ENCODE results near the gene CCDC17. TPM values are rescaled to one million over a fixed set of nuclear protein-coding genes. Genes with fewer than 3 reads are reported as not detected.

Gene CCDC17
- total RNA-seq, 4 donors from 2014 or later, result 5.0 to 17.3 (median 15.7) TPM

- no peaks in the 10 kb centered on the region for H3K27me3 ChIP-seq
- H3K4me3 ChIP-seq, result peak overlapping the region; percentile 78 to 88 (median 87)
- no peak for TF ChIP-seq POLR2A (IDR thresholded peaks at IDR 0.05)
- no peak for TF ChIP-seq CTCF (IDR thresholded peaks at IDR 0.05)
- DNase-seq, result no peak
- peaks cover 0 to 28% (median 7%) of the 10 kb centered on the region in 4 donors for H3K4me1 ChIP-seq
- H3K27ac ChIP-seq, result peak overlapping the region; percentile 88 to 93 (median 91)
- no peaks in the 10 kb centered on the region for H3K9me3 ChIP-seq
- H3K36me3 ChIP-seq, result no peaks in the 10 kb centered on the region
Measured at GRCh38 chr1:45585110-45585426, 38.8 kb downstream of the CCDC17 start.

DNA sequence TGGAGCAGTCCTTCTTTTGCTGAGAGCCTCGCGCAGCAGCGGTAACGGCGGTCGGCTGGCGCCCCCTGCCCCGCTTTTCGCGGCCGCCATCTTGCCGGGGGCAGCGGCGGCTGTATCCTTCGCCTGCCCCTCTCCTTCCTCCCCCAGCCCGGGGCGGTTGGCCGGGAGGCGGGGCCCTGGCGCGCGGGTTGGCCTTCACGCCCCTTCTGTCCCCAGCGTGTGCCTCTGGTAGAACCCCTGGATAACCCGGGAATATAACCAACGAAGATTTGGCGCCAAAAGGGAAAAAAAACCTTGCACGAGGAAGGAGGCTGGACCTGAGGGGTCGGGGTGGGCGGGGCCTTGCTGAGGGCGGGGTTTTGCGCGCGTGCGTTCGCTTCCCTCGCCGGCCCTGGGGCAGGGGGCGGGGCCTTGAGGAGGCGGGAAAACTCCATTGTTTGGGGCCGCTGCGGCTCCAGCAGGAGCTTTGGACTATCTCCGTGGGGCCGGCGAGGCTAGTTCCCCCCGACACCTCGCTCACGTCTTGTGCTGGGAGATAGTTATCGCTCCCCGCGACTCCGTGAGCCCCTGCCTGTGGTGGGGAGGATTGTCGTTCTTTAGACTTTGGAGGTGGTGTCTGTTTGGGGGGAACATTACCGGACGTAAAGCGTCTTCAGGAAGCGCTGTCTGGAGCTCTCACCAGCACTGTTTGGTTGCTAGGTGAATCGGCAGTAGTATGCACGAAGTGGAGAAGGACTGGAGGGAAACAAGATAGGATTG is 39.3 kb downstream of the CCDC17 start:
- Histone ChIP-seq H3K27me3 (no peaks in the 10 kb centered on the region), H3K27ac (peak overlapping the region; percentile 88 to 93 (median 91)), H3K9me3 (no peaks in the 10 kb centered on the region), H3K36me3 (no peaks in the 10 kb centered on the region), H3K4me3 (peak overlapping the region; percentile 78 to 88 (median 87)), H3K4me1 (peaks cover 0 to 28% (median 7%) of the 10 kb centered on the region in 4 donors)
- TF ChIP-seq CTCF (IDR thresholded peaks at IDR 0.05) (peak in 1 of 6 experiments; percentile 2), POLR2A (IDR thresholded peaks at IDR 0.05) (no peak)
- peak; percentile 88 to 96 (median 94) for DNase-seq

DNA sequence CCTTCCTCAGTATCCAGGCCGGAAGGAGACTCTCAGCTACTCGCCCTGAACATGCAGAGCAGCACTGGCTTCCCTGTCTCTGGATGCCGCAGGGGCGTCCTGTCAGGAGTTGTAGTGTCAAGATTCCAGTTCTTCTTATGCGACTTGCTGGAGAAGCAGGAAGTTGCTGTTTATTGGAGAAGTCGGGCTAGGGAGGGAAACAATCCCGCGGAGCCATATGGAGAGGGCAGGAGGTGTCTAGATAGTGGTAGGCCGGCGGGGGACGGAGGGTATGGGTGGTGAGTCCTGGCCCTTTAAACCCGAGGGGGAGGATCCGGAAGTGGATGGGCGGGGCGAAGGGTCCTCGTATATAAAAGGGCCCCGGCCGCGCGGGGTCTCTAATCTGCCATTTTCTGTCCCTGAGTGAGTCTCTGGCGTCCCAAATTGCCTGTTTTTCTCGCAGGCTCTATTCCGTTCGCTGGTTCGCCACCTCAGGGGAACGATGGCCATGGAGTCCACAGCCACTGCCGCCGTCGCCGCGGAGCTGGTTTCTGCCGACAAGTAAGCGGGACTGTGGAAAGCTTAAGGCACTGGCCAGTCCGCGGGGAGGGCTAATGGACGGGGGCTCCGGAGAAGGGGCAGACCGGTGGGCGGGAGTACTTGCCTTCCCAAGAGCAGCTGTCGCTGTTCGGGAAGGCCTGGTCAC is 40.0 kb downstream of the CCDC17 start, which contains the start of gene NASP:
Gene NASP, plus strand, starts transcription at position 376 of the 685 bp plus-strand sequence. Its CDS starts 106 bp downstream, at position 482.
- Histone ChIP-seq H3K27me3 (no peaks in the 10 kb centered on the region), H3K36me3 (no peaks in the 10 kb centered on the region), H3K27ac (peak within 1 kb of the TSS; percentile 88 to 93 (median 91)), H3K9me3 (no peaks in the 10 kb centered on the region), H3K4me3 (peak within 1 kb of the TSS; percentile 78 to 88 (median 87)), H3K4me1 (peaks cover 0 to 28% (median 7%) of the 10 kb centered on the region in 4 donors)
- DNase-seq, result peak; percentile 91 to 96 (median 95)
- TF ChIP-seq CTCF (IDR thresholded peaks at IDR 0.05) (peak in 1 of 6 experiments; percentile 3), POLR2A (IDR thresholded peaks at IDR 0.05) (peak; percentile 76 to 77)

GRCh38 chr1:45583264-45583665 is 40.6 kb downstream of the CCDC17 start:
- no peak for TF ChIP-seq CTCF (IDR thresholded peaks at IDR 0.05)
- no peak for TF ChIP-seq POLR2A (IDR thresholded peaks at IDR 0.05)
- Histone ChIP-seq H3K4me3 (peak overlapping the region; percentile 78 to 88 (median 87)), H3K27me3 (no peaks in the 10 kb centered on the region), H3K27ac (peak overlapping the region; percentile 88 to 93 (median 91)), H3K36me3 (no peaks in the 10 kb centered on the region), H3K4me1 (peaks cover 0 to 28% (median 7%) of the 10 kb centered on the region in 4 donors), H3K9me3 (no peaks in the 10 kb centered on the region)
- peak; percentile 92 to 98 (median 95) for DNase-seq

GRCh38 chr1:45574105-45574626 is 49.7 kb downstream of the CCDC17 start:
- peaks cover 0 to 17% (median 0%) of the 10 kb centered on the region in 3 donors for H3K36me3 ChIP-seq
- no peak for DNase-seq
- no peak for TF ChIP-seq CTCF (IDR thresholded peaks at IDR 0.05)
- no peak for TF ChIP-seq POLR2A (IDR thresholded peaks at IDR 0.05)

More at GRCh38 chr1:45574105-45574626, 49.7 kb downstream of the CCDC17 start:
- Histone ChIP-seq H3K27me3 (no peaks in the 10 kb centered on the region), H3K9me3 (no peaks in the 10 kb centered on the region), H3K4me1 (no peaks in the 10 kb centered on the region), H3K4me3 (no peak overlapping the region), H3K27ac (no peak overlapping the region)

All from Peyer's patch (tissue), 4 donors.